Heart left ventricle (tissue), 13 donors: ENCODE measurements around the gene SULT2A1.
"Not testable (repeated sequence)": the region's sequence is repeated elsewhere in the genome, so short reads cannot be mapped to it uniquely, and the experiment has no call there.

Experiments
- CTCF ChIP-seq, 12 donors: fragments of 200-600 bp; sonication (generic) in 4 of 12; IDR thresholded peaks; one replicate each; pipeline versions ENCODE4 v1.5.0 to v1.8.0; 2018 to 2022; ENCODE audit warnings: antibody characterized with exemption in 12 of 12, mild to moderate bottlenecking in 5 of 12
- POLR2A ChIP-seq, 2 donors: fragments of 450-650 bp; IDR thresholded peaks; one replicate each; pipeline ENCODE4 v1.6.1; 2017; ENCODE audit warnings: antibody characterized with exemption in 2 of 2, mild to moderate bottlenecking in 2 of 2, moderate library complexity in 2 of 2
- donor health status: ischemic (EF 13 %, LVEDD 7.1; RV severe dilation, severe dysfunction).
- donor health status: DM: no; HTN: yes; CAD: no.
- donor health status: DM: no; HTN: no; CAD: no.
- donor health status: ischemic (EF 25% LVEDD 6.9; RV normal size, moderate dysfunction).
- donor health status: ischemic (EF 25% LVEDD 5.7; RV mildly dilated, moderate dysfunction).
- donor health status: ischemic (EF 35%, LVEDD 5.7; RV mildly dilated, moderate dysfunction).
- donor health status: nonischemic (EF 11% LVEDD 7.7; RV severe dilation, severe dysfunction).
- donor health status: DM: yes; HTN: yes; CAD: no.
- donor health status: PGD.
- donor health status: ischemic (EF 29% LVEDD 5.4; RV normal size, mild dysfunction).
- donor health status: nonischemic (EF 23%, LVEDD 6.1; RV moderate dilation, normal function).

GRCh38 chr19:47909350-47909749, 23.2 kb upstream of the SULT2A1 start:
- peak; percentile 25 to 56 (median 48) for TF ChIP-seq CTCF (IDR thresholded peaks at IDR 0.05)
- TF ChIP-seq POLR2A (IDR thresholded peaks at IDR 0.05): not testable (repeated sequence)
